Measurements from ENCODE around the gene GARIN5B.
"Not testable (repeated sequence)": the region's sequence is repeated elsewhere in the genome, so short reads cannot be mapped to it uniquely, and the experiment has no call there.

The GARIN5B gene

GRCh38 chr19:55406091-55406825 lies 43.2 kb upstream of the GARIN5B start:
- in situ Hi-C loops (cut with MboI; ENCODE audit: low sequenced_read_pairs, unreplicated experiment), result no loop called here
- TF ChIP-seq CTCF (IDR thresholded peaks at IDR 0.05; ENCODE audit: borderline replicate concordance, control extremely low read depth, extremely low read depth, insufficient read depth, missing control alignments), result no peak
- no peak for DNase-seq (ENCODE audit: low spot score)

- in situ Hi-C loops (cut with MboI; ENCODE audit: low sequenced_read_pairs, unreplicated experiment), result no loop called here
- TF ChIP-seq CTCF (IDR thresholded peaks at IDR 0.05; ENCODE audit: borderline replicate concordance, control extremely low read depth, extremely low read depth, insufficient read depth, missing control alignments), result no peak
- no peak for DNase-seq (ENCODE audit: low spot score)
These were observed 42.6 kb upstream of the GARIN5B start for GRCh38 chr19:55405638-55406037.

GRCh38 chr19:55402509-55402908 lies 39.4 kb upstream of the GARIN5B start:
- in situ Hi-C loops (cut with MboI; ENCODE audit: low sequenced_read_pairs, unreplicated experiment), result no loop called here
- DNase-seq (ENCODE audit: low spot score), result no peak
- no peak for TF ChIP-seq CTCF (IDR thresholded peaks at IDR 0.05; ENCODE audit: borderline replicate concordance, control extremely low read depth, extremely low read depth, insufficient read depth, missing control alignments)

- DNase-seq (ENCODE audit: low spot score); in situ Hi-C loops (cut with MboI; ENCODE audit: low sequenced_read_pairs, unreplicated experiment): not testable (repeated sequence)
These were observed 38.3 kb upstream of the GARIN5B start for GRCh38 chr19:55401390-55401789.

- in situ Hi-C loops (cut with MboI; ENCODE audit: low sequenced_read_pairs, unreplicated experiment), result no loop called here
- no peak for DNase-seq (ENCODE audit: low spot score)
- no peak for TF ChIP-seq CTCF (IDR thresholded peaks at IDR 0.05; ENCODE audit: borderline replicate concordance, control extremely low read depth, extremely low read depth, insufficient read depth, missing control alignments)
These were observed 37.4 kb upstream of the GARIN5B start for GRCh38 chr19:55400281-55401087.

DNA sequence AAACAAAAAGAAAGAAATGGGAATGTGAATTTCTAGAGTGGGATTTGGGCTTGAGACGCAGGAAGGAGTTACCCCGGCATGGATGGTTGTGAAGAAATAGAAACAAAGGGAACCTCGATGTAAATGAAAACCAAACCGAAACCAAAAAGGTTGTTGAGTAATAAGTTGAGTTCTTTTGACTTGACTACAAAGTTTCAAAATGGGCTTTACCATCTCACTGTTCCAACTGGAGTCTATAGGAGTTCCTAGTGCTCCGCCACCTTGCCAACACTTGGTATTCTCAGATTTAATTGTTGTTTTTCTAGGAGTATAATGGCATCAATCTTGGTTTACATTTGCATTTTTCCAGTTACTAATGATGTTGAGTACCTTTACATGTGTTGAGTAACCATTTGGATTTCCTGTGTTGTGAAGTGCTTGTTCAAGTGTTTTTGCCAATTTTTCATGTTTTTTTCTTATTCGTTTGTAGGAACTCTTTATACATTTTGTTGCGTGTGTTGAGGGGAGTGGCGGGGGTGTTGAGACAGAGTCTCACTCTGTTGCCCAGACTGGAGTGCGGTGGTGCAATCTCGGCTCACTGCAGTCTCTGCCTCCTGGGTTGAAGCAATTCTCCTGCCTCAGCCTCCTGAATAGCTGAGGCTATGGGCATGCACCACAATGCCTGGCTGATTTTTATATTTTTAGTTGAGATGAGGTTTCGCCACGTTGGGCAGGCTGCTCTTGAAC lies 35.3 kb upstream of the GARIN5B start:
- no peak for TF ChIP-seq CTCF (IDR thresholded peaks at IDR 0.05; ENCODE audit: borderline replicate concordance, control extremely low read depth, extremely low read depth, insufficient read depth, missing control alignments)
- in situ Hi-C loops (cut with MboI; ENCODE audit: low sequenced_read_pairs, unreplicated experiment), result no loop called here
- DNase-seq (ENCODE audit: low spot score), result peak; percentile 66

Measured in GM13976 (cell line).